GM18511 (cell line): ENCODE results near the gene PLA2R1.

Experiments
- ATAC-seq: cut with Tn5 transposase; IDR thresholded peaks from one replicate; pipeline ENCODE4 v1.9.1; 2021; ENCODE audit warnings: mild to moderate bottlenecking, moderate library complexity; ENCODE audit not compliant: unreplicated experiment

PLA2R1 gene

GRCh38 chr2:160033732-160034392 is 28.6 kb downstream of the PLA2R1 start:
- no peak for ATAC-seq

DNA sequence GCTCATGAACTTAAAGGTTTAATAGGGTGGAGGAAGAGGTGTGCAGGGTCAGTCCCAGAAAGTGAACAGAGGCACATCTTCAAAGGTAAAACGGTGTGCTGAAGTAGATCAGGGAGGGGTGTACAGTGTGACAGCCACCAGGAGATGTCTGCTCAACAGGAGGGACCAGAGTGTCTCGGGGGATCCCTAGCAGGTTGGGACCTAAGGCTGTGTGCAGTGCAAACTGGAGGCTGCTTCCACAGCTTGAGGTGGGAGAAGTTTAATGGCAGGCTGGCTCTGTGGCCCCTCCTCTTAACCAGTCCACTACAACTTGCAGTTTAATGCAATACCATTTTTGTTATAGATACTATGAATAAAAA is 33.2 kb downstream of the PLA2R1 start:
- ATAC-seq = no peak

DNA sequence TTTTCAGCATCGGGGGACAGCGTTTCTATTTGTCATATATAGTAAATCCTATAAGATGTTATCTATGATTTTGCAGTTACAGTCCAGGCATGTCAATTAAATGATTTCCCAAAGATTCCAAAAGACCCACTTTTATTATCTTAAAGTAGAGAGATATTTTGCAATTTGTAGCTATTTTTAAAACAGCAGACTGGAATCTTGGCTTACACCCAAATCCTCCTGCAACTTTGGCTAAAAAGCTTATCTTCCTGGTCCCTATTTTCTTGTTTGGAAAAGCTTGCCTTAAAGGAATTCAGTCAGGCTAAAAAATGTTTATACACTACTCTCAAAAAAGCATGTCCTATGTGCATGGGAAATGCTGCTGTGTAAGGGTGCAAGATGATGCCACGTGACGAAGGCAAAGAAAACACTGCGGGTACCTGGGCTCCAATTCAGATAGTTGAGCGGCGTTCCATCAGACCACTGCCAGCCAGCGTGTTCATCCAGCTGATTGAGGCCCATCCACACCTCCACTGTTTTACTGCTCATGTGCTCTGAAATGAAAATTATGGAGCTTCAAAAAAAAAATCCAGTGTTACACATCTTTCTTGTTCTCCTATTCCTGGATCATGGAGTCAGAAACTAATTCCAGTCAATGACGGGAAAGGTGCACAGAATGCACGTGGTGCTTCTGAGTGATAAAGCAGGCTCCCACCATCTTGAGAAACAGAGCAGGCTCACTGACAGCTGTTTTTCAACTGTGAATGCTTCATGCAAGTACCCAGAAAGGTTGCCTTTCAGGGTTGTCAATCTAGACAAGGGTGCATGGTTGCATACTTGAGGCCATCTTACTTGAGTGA is 33.8 kb downstream of the PLA2R1 start:
- ATAC-seq = no peak

GRCh38 chr2:160022162-160022561 is 40.3 kb downstream of the PLA2R1 start:
- no peak for ATAC-seq

DNA sequence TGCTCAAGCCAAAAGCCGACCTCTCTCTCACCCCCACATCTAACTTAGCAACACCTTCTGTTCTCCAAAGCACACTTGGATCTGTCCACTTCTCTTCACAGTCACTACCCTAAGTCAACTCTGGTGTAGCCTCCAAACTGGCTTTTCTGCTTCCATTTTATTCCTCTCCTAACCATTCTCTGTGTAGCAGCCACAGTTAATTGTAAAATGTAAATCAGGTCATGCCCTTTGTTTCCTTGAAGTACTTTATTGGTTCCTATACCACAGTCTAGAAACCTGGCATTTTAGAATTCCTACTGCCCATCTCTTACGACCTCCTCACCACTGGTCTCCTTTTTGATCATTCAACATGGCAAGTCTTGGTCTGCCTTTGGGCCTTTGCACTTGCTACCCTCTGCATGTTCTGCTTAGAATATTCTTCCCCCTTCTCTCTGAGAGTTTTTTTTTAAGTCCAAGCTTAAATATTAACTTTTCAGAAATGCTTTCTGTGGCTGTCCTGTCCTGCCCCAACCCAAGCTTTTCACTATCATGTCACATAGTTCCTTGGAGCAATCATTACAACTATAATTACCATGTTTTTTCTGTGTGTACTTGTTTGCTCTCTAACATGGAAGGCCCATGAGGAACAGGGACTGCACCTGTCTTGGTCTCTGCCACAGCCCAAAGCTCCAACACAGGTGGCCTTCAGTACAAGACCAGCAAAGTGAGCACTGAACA is 42.9 kb downstream of the PLA2R1 start:
- ATAC-seq = no peak

- ATAC-seq = no peak
Measured at GRCh38 chr2:160015746-160016145, 46.7 kb downstream of the PLA2R1 start.

DNA sequence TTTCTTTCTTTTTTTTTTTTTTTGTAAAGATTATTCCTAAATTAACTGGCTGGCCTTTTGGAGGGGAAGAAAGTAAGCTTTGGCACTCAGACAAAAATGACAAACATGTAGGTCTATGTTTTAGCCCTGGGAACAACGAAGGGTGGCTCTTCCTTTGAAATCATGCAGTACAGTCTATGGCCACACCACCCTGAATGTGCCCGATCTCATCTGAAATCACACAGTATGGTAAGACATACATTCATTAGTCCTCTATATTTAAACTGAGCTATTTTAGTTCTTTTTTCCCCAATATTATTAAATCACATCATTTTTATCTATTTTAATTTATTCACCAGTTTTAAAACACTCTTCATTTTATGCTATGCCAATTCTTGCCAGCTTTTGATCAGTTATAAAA is 48.2 kb downstream of the PLA2R1 start:
- ATAC-seq = no peak

- no peak for ATAC-seq
Measured at GRCh38 chr2:160010361-160011145, 51.9 kb downstream of the PLA2R1 start.

DNA sequence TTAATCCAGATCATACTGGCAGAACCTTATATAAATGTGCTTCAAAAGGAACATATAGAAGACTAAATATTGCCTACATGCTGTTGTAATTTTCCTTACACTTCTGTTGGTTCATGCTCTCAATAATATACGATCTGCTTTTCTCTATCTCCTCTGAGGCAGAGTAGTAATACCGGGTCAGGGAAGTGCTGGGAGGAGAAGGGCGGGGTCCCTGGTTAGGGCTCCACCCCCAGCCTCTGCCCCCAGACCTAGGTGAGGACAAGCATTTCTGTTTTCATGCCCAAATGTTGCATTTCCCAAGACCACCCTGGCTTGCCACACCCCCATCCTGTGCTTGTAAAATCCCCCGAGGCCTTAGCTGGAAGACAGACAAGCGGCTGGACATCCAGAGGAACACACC is 55.3 kb downstream of the PLA2R1 start:
- ATAC-seq = no peak

GRCh38 chr2:160006475-160006874 is 55.9 kb downstream of the PLA2R1 start:
- ATAC-seq = peak; percentile 85

DNA sequence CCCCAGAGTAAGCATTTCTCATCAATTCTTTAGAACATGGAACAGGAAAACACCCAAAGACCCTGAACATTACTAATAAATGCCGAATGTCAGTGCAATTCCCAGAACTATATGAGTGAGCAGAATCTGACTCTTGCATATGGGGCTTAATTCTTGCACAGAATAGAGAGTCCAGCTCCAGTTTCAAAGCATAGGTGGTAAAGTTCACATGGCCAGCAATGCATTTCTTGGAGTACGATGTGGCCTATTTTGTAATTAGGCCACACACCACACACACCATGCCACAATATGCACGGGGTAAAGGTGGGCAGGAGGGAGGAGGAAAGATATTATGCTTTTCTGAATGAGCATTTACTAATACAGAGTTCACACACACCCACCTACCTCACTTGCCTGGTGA is 56.5 kb downstream of the PLA2R1 start:
- no peak for ATAC-seq

DNA sequence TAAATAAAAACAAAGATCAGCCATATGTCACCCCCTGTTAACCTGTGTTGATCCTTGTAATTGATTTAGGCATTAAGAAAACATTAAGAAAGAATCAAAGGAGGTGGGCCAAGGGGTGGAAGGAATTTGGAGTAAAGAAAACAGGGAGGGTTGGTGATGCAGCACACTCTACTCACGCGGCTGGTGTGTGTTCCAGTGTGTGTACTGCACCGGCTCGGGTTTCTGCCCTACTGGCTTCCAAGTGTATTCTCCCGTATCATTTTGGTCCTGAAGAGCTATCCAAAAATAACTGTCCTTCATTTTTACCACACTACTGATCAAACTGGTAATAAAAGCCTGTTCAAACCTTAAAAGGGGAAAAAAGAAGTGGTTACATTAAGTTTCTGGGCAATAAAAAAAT is 56.9 kb downstream of the PLA2R1 start:
- no peak for ATAC-seq

DNA sequence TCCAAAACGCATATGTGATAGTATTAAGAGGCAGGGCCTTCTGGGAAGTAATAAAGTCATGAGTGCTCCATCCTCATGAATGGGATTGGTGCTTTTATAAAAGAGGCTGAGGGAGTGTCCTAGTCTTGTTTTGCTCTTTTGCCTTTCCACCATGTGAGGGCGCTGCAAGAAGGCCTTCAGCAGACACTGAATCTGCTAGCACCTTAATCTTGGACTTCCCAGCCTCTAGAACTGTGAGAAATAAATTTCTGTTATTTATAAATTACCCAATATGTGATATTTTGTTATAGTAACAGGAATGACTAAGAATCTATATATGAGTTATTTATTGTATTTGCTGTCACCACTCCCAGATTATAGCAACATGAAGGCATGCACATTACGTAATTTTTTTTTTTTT is 63.5 kb downstream of the PLA2R1 start:
- no peak for ATAC-seq

DNA sequence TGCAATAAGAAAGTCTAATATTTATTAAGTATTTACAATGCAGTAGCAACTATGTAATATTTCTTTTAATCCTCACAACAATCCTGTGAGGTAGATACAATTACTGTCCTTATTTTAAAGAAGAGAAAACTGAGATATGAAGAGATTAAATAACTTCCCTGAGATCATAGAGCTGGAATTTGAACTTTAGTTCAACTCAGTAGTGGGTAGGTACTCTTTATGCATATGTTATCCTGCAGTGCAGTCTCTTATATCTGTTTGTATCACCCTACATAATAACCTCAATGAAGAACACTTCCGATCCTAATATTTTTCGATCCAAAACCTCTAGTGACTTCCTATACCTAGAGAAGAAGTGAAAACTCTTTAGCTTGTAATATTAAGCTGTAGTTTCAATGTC is 64.2 kb downstream of the PLA2R1 start:
- no peak for ATAC-seq

DNA sequence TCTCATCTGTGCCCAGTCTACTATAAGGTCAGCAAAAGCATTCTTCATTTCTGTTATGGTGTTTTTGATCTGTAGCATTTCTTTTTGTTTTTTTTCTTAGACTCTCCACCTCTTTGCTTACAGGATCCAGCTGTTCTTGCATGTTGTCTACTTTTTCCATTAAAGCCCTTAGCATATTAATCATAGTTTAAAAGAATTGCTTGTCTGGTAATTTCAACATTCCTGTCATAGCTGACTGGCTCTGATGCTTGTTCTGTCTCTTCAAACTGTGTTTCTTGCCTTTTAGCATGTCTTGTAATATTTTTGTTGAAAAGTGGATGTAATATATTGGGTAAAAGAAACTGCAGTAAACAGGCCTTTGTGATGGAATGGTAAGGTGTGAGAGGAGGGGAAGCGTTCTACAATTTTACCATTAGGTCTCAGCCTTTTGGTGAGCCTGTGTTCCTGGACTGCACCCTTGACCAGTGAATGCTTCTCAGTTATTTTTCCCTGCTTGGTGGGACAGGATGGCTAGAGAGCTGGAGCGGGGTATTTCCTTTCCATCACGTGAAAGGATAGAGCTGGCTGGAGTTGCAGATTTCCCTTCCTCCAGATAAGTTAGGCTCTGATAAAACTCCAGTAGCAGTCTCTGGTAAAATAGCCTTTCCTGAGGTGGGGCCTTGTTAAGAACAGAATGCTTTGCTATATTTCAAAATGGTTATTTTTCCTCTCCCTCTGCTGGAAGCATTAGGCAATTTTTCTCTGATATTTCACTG is 65.4 kb downstream of the PLA2R1 start:
- ATAC-seq = no peak

DNA sequence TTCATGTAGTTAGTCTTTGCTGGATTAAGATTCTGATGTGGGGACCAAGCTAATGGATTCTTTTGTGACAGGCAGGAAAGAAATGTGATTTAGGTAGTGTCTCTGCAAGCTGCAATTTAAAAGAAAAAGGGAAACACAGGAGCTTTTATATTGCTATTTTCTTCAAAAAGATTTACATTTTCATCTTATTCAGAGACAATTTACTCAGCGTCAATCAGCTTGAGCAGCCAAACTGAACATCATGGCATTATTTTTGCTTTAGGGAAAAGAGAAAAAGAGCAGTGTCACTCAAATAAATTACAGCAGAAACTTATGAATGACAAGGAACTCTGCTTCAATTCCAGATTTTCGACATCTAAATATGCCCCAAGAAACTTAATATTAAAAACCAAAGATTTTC is 67.4 kb downstream of the PLA2R1 start:
- no peak for ATAC-seq

GRCh38 chr2:159989249-159989648 is 73.2 kb downstream of the PLA2R1 start:
- ATAC-seq = no peak

GRCh38 chr2:159988412-159988970 is 73.9 kb downstream of the PLA2R1 start:
- ATAC-seq = no peak

DNA sequence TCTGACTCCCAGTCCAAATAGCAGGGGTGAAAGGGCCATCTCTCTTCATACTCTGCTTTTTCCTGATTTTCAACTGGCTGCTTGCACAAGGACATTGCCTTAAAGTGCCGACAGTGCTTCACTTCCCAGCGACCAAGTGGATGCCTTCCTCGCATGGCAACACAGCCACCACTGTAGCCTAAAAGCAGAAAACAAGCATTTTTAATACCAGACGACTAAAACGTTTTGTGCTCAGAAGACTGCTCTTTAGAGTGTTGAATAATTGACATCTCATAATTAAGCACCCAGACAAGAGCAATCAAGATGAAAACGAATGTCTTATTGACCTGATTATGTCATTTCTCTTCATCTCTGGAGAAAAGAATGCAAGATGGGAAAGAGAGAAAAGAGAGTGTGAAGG is 75.2 kb downstream of the PLA2R1 start:
- no peak for ATAC-seq

GRCh38 chr2:159985656-159986055 is 76.8 kb downstream of the PLA2R1 start:
- no peak for ATAC-seq
